NCI-H146 treated with DMSO at 0.1 percent for 48 hours (cell line): ENCODE results near the gene SPAM1.
"Not testable (repeated sequence)": the region's sequence is repeated elsewhere in the genome, so short reads cannot be mapped to it uniquely, and the experiment has no call there.

Experiments
- DNase-seq: peaks from one replicate; lab custom pipeline; 2025; ENCODE audit not compliant: unreplicated experiment; lab: John Stamatoyannopoulos, UW

Gene SPAM1

DNA sequence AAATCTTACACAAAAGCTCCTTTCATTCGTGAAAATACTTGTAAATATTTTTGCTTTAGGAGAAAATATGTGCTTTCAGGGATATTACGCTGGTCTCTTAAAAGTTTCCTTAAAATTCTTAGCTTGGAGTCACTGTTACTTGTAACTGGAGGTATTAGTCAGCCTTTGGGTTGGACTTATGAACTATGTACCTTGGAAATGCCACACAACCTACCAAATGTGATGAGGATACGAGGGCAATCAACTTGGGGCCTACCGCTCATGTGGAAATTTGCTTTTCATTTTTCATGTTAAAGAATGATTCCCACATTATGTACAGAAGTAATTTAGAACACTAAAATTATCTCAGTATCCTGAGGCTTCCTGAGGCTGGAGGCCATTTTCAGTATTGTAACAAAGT, 23.1 kb downstream of the SPAM1 start:
- no peak for DNase-seq

DNA sequence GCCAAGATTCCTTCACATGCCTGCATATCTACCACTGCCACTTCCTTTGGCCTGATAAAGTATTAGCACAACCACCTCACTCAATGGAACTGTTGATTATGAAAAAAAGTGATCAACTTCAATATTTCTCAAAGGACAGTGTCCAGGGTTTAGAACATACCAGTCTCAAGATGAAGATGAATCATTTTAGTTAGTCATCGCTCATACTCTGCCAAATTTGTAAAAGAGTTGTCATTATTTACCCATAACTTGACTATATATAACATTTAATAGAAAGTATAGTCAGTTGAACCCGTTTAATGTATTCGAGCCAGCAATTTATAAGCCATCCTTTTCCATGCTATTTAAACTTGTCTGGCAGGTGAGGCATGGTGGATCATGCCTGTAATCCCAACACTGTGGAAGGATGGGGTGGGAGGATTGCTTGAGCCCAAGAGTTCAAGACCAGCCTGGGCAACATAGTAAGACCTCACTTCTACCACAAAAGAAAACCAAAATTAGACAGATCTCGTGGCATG, 33.2 kb downstream of the SPAM1 start:
- DNase-seq, result no peak

DNA sequence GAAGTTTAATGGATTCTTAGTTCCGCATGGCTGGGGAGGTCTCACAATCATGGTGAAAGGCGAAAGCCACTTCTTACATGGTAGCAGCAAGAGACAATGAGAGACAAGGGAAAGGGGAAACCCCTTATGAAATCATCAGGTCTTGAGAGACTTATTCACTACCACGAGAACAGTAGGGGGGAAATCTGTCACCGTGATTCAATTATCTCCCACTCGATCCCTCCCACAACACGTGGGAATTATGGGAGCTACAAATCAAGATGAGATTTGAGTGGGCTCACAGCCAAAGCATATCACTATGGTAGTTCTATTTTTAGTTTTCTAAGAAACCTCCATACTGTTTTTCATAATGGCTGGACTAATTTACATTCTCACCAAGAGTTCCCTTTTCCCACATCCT, 36.7 kb downstream of the SPAM1 start:
- DNase-seq, result no peak

DNA sequence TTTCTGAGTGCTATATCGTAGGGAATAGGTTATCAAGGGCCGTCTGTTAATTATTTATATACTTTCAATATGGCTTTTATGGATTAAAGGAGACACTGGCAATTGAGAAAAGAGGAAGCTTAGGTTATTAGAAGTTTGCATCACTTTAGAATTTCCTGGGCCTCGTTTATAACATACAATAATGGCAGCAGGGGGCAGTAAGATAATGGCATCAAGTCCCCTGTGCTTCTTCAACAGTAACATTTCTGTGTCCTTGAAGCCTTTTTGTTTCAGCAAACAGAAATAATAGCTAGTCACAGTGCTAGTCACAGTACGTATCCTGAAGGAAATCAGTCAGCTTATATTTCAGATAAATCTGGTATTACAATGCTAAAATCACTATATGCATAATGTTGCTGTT, 41.9 kb downstream of the SPAM1 start:
- DNase-seq, result no peak

GRCh38 chr7:123972045-123972444, 47.0 kb downstream of the SPAM1 start:
- no peak for DNase-seq

DNA sequence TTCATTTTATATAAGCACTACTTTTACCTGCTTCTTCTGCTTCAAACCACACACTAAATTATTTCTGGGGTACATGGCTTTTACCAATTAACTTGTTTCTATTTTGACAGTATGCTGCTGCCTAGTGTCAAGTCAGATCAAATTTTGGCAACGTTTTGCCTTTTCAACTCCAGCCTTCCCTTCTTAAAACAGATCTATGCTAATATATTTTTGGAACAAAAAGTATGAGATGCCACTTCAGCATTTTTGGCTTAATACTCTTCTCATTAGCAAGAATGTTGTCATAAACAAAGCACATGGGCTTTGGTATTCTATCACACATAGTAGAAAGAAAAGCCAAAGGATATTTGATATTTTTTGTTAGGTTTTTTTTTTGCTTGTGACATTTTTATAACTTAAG, 47.8 kb downstream of the SPAM1 start:
- no peak for DNase-seq

GRCh38 chr7:123974326-123974908, 49.4 kb downstream of the SPAM1 start:
- DNase-seq, result no peak

GRCh38 chr7:123975084-123975483, 50.0 kb downstream of the SPAM1 start:
- no peak for DNase-seq

- DNase-seq, result no peak
These were observed 52.0 kb downstream of the SPAM1 start for GRCh38 chr7:123977081-123977480.

- no peak for DNase-seq
These were observed 54.8 kb downstream of the SPAM1 start for GRCh38 chr7:123979876-123980275.

- DNase-seq, result no peak
These were observed 62.4 kb downstream of the SPAM1 start for GRCh38 chr7:123987445-123987844.

GRCh38 chr7:123992913-123993518, 68.0 kb downstream of the SPAM1 start:
- no peak for DNase-seq

DNA sequence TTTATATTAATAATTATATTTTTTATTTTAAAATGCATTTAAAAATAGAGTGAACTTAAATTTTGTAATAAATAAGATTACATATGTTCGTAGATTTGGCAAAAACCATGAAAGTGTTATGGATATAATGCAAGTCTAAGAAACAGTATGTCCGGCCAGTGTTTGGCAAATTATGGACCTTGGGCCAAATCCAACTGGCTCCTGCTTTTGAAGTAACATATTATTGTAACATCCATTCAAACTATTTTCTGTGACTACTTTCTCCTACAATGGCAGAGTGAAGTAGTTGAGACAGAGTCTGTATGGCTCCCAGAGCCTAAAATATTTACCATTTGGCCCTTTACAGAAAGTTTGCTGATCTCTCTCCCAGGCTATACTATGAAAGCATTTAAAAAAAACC, 69.0 kb downstream of the SPAM1 start:
- no peak for DNase-seq

GRCh38 chr7:123994449-123994848, 69.4 kb downstream of the SPAM1 start:
- DNase-seq, result no peak

DNA sequence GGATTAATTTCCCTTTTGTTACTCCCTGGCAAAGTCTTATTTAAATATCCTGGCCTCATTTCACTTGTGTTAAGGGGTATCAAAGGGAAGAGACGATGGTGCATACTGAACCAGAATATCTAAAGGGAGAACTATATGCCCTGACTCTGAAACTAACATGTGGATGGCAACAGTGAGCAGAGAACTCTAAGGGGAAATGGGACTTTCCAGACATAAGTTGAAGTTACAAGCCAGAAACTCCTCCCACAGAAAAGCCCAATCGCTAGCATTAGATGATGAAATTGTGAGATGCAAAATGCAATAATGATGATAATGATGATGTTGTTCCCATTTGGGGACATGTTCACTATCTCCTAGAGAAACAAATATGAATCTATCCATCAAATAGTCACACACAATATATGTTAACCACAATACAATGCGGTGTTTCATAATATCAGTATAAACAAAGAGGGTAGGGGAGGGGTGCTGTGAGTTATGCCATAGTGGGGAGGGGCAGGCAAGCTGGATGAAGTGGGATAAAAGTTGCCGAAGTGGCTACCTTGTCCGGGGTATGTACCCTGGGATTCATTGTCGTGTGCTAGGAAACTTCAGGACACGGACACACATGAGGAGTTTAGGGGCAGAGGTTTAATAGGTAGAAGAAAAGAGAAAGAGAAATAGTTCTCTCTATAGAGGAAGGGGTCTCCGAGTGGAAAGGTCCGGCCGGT, 70.7 kb downstream of the SPAM1 start:
- DNase-seq, result no peak

GRCh38 chr7:123996327-123996625, 71.2 kb downstream of the SPAM1 start:
- DNase-seq, result no peak

DNA sequence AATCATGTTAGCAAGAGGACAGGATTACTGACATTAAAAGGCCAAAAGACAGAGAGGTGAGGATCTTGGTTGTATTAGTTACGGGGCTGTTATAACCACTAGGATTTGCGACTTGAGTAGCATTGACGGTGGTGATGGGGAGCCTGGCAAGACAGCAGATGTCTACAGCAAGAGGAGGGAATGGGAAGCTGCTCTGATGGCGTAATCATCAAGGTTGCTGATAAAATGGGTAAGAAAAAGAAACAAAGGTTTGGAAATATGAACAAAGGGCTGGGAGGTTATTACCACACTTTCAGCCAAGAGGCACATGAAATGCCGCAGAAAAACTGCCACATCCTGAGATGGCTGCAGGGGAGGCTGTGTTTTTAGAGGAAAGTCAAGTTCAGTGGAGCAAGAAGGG, 73.9 kb downstream of the SPAM1 start:
- no peak for DNase-seq

GRCh38 chr7:123999703-124000102, 74.7 kb downstream of the SPAM1 start:
- DNase-seq, result no peak

- DNase-seq, result not testable (repeated sequence)
These were observed 83.3 kb downstream of the SPAM1 start for GRCh38 chr7:124008296-124008695.

GRCh38 chr7:124009321-124009720, 84.3 kb downstream of the SPAM1 start:
- DNase-seq, result no peak
